Rectal smooth muscle tissue (tissue), 1 donor: ENCODE measurements around the gene DYSF.

Experiments
- H3K27ac ChIP-seq: one replicate; pipeline ENCODE4 v1.7.0; 2013; ENCODE audit warnings: low read depth, low read length, inconsistent platforms
- H3K27me3 ChIP-seq: one replicate; pipeline ENCODE4 v1.7.0; 2013; ENCODE audit warnings: low read length; ENCODE audit not compliant: control insufficient read depth, insufficient read depth
- H3K36me3 ChIP-seq: one replicate; pipeline ENCODE4 v1.7.0; 2013; ENCODE audit warnings: low read length; ENCODE audit not compliant: control insufficient read depth, insufficient read depth
- H3K4me1 ChIP-seq: one replicate; pipeline ENCODE4 v1.7.0; 2013; ENCODE audit warnings: low read length; ENCODE audit not compliant: control insufficient read depth, insufficient read depth
- H3K4me3 ChIP-seq: one replicate; pipeline ENCODE4 v1.7.0; 2013; ENCODE audit warnings: low read length
- H3K9ac ChIP-seq: one replicate; pipeline ENCODE4 v1.7.0; 2013; ENCODE audit warnings: low read length

DYSF gene

GRCh38 chr2:71730785-71731383, 277.5 kb downstream of the DYSF start:
- H3K4me3 ChIP-seq: no peak overlapping the region
- H3K36me3 ChIP-seq: no peaks in the 10 kb centered on the region
- H3K4me1 ChIP-seq: no peaks in the 10 kb centered on the region
- H3K9ac ChIP-seq: no peak overlapping the region
- H3K27ac ChIP-seq: no peak overlapping the region
- H3K27me3 ChIP-seq: no peaks in the 10 kb centered on the region

- Histone ChIP-seq H3K4me3 (no peak overlapping the region), H3K27ac (no peak overlapping the region), H3K9ac (no peak overlapping the region), H3K36me3 (no peaks in the 10 kb centered on the region), H3K4me1 (no peaks in the 10 kb centered on the region), H3K27me3 (no peaks in the 10 kb centered on the region)
Observed at GRCh38 chr2:71734620-71735019, 281.3 kb downstream of the DYSF start.

GRCh38 chr2:71735676-71736075, 282.3 kb downstream of the DYSF start:
- H3K9ac ChIP-seq: no peak overlapping the region
- no peaks in the 10 kb centered on the region for H3K27me3 ChIP-seq
- no peaks in the 10 kb centered on the region for H3K36me3 ChIP-seq
- H3K4me1 ChIP-seq: no peaks in the 10 kb centered on the region
- no peak overlapping the region for H3K27ac ChIP-seq
- H3K4me3 ChIP-seq: no peak overlapping the region
